GM18508 (cell line): Measurements from ENCODE around the gene DGLUCY.
"Not testable (repeated sequence)": the region's sequence is repeated elsewhere in the genome, so short reads cannot be mapped to it uniquely, and the experiment has no call there.

Source experiments
- ATAC-seq: cut with Tn5 transposase; IDR thresholded peaks from one replicate; pipeline ENCODE4 v1.9.1; 2021; ENCODE audit warnings: moderate number of reproducible peaks; ENCODE audit not compliant: insufficient read depth, unreplicated experiment

DGLUCY gene

GRCh38 chr14:91229005-91229382 lies 115.1 kb downstream of the DGLUCY start:
- ATAC-seq = no peak

DNA sequence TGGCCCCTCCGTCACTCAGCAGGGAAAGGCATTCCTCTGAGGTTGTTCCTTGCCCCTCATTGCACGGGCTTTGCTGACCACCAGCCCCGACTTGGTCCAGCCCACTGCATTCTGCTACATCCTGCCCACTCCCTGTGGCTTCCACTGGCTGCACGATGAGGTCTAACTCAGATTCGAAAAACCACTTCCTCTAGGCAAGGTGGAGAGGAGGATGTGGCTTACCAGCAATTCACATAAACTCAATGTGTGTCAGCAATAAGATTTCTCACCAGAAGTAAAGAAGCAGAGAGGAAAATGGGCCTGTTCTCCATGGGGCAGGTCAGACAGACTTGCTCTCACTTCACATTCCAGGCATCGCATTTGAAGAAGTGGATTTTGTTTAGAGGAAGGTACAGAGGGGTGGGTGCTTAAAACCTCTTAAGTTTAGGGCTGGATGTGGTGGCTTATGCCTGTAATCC lies 115.9 kb downstream of the DGLUCY start:
- ATAC-seq = peak; percentile 59

GRCh38 chr14:91230397-91231035 lies 116.6 kb downstream of the DGLUCY start:
- ATAC-seq = no peak

DNA sequence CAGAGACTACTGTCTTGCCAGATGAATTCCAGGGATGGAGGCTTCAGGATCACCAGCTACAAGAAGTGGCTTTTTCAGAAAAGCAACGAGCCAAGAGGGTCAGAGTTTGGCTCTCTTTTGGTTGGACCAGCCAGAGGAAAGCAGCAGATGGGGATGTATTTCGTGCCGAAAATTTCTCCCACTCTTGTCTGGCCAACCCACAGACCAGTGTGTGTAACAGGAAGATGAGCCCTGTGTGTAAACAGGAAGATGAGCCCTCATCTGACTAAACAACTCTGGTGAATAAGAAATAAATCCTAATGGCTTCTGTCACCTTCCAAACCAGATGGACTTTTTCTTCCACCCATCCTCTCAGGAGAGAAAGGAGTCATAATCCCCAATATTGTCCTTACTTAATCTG lies 117.6 kb downstream of the DGLUCY start:
- ATAC-seq = no peak

GRCh38 chr14:91232052-91232451 lies 118.2 kb downstream of the DGLUCY start:
- no peak for ATAC-seq

DNA sequence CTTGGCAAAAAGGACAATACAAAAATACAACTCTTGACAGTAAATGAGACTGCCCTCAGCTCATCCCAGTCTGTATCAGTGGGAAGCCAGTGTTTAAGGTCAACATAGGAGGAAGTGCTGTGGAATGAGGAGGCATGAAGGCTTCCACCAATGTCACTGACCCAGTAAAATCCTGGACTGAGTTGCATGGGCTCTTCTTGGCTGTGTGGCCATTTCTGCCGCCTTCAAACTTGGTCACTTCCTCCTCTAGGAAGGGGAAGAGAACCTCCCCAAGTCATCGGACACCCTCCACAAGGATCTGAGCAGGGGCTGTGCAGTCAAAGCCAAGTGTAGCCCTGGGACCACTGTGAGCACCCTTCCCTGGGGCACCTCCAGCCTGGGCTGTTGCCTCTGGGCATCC lies 118.7 kb downstream of the DGLUCY start:
- ATAC-seq = no peak

DNA sequence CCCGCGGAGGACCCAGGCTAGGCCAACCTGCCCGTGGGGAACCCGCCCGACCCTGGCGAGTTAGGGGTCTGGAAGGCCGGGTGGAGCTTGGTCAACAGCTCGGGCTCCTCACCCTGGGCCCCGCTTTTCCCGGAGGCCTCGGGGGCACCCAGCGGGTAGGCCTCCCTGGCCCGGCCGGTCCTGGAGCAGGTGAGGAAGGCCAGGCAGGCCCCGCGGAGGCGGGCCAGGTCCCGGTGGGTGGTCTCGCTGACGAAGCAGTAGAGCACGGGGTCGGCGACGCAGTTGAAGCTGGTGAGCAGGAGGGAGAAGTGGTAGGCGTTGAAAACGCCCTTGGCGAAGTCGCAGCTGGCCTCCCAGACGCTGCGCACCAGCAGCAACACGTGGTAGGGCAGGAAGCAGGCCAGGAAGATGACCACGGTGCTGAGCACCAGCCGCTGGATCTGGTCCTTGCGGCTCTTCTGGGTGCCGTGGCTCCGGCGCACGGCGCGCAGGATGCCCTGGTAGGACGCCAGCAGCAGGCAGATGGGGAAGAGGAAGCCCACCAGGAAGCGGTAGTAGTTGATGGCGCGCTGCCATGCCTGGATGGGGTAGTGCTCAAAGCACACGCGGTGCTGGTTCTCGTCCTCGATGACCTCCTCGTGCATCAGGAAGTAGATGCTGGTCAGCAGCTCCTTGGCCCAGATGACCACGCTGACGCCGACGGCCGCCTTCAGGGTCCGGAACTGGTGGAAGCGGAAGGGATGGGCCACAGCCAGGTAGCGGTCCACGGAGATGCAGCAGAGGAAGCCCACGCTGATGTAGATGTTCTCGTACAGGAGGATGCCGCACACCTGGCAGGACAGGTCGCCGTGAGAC lies 120.3 kb downstream of the DGLUCY start:
- no peak for ATAC-seq

- ATAC-seq = no peak
Measured at GRCh38 chr14:91234791-91235114, 120.9 kb downstream of the DGLUCY start.

GRCh38 chr14:91235841-91236240 lies 122.0 kb downstream of the DGLUCY start:
- no peak for ATAC-seq

DNA sequence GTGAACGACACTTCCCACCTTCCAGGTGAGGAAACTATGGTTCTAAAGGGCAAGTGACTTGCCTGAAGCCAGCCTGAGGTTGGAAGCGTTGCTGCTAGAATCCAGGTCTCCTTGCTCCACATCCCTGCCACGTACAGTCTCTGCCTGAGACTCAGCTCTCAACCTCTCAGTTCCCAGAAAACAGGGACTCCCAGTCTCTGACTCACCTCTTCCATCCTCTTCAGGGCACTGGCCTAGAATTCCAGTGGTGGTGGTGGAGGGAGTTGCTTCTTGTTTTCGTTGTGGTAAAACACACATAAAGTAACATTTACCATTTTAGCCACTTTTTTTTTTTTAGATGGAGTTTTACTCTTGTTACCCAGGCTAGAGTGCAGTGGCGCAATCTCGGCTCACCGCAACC lies 123.3 kb downstream of the DGLUCY start:
- no peak for ATAC-seq

DNA sequence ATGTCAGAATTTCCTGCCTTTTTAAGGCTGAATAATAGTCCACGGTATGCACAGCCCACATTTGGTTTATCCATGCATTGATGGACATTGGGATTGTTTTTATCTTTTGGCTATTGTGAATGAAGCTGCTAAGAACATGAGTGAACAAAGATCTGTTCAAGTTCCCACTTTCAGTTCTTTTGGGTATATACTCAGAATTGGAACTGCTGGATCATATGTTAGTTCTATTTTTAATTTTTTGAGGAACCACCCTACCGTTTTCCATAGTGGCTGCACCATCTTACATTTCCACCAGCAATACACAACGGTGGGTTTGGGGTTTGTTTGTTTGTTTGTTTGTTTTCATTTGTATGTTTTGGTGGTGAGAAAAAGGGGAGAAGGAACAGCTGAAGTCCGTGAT lies 124.2 kb downstream of the DGLUCY start:
- no peak for ATAC-seq

- ATAC-seq = no peak
Measured at GRCh38 chr14:91238661-91239060, 124.8 kb downstream of the DGLUCY start.

DNA sequence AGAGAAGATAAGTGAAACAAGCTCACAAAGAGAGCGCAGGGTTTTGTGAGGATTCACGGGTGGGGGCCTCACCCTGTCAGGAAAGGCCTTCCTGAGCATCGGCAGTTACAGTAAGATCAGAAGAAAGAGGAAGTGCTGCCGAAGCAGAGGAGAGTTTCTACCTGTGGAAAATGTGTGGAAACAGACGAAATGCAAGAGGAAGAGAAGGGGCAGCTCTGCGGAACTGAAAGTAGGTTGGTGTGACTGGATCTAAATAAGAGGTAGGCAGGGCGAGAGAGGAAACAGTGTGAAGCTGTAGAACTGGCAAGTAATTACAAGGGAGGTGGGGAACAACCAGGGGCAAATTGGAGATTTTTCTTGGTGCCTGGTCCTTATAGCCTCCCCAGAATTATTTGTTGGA lies 128.0 kb downstream of the DGLUCY start:
- no peak for ATAC-seq

GRCh38 chr14:91242635-91243034 lies 128.8 kb downstream of the DGLUCY start:
- ATAC-seq = no peak

- no peak for ATAC-seq
Measured at GRCh38 chr14:91243074-91243471, 129.2 kb downstream of the DGLUCY start.

DNA sequence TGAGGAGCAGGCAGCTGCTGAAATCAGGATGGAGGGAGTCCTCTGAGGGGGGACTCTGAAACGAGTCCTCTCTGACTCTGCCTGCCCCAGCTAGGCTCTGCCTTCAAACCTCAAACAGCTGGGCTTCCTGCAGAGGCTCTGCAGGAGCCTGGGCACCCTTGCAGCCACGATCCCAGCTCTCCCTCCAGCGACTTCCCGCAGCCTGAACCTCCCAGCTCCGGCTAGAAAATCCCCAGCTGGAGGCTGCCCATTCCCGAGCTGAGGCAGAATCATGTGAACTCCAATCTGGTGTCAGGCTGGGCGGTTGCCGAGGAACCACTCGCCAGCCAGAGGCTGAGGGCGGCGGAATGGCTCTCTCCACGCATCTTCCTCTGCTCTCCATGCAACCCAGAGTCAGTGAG lies 130.6 kb downstream of the DGLUCY start, which contains the start of gene GPR68:
TSS of gene GPR68 (minus strand) at position 204 of the 401 bp plus-strand sequence. CDS start 9,654 bp downstream, outside the sequence.
- no peak for ATAC-seq

DNA sequence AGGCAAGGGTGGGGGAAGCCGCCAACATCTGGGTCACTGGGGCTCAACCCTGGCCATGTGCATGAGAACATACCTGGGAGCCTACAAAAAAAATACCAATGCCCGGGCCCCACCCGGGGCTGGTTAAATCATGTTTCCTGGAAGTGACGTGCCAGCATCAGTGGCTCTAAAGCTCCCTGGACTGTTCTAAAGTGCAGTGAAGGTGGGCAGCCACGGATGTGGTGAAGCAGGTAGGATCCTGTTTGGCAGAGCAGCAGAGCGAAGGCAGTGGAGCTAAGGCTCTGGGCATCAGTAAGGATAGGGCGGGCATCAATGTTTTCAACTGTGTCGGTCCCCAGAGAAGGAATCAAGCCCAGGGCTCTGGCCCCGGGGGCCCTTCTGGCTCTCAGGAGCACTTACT lies 131.2 kb downstream of the DGLUCY start:
- ATAC-seq = no peak

GRCh38 chr14:91245616-91246015 lies 131.7 kb downstream of the DGLUCY start:
- ATAC-seq = not testable (repeated sequence)

- ATAC-seq = no peak
Measured at GRCh38 chr14:91246051-91246852, 132.4 kb downstream of the DGLUCY start.

DNA sequence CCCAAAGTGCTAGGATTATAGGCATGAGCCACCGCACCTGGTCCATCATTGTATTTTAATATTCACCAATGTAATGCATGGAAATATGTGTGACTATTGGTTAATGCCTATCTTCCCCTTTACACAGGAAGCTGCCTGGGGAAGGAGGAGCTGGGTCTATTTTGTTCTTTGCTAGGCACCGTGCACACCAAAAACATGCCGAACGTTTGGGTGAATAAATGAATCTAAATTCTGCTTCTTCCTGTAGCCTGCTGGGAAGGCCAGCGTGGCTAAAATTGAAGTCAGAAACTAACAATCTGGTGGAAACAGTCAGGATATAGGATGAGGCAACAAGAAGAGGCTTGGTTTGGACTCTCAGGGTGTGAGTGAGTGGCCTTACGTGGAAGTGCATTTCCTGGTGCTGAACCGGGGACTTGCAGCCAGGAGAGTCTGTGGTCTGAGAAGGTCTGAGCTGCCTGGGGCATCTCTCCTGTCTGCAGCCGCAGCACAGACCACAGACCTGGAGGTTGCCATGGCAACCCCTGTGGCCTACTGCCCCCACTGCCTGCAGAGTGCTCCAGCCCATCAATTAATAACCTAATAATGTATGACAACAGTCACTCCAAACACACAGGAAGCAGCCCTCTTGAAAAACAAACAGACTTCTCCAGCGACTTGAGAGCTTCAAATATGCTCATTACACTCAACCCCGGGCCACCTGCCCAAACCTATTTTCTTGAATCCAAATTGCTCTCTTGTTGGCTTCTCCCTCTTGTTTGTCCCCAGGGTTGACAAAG lies 136.2 kb downstream of the DGLUCY start:
- peak; percentile 78 for ATAC-seq
